ENCODE results near the gene SMC5. TPM values are rescaled to one million over a fixed set of nuclear protein-coding genes. Genes with fewer than 3 reads are reported as not detected.

The SMC5 gene
- total RNA-seq, 1 donor: 28.6 TPM

GRCh38 chr9:70340572-70340971 is 81.8 kb downstream of the SMC5 start:
- H3K4me2 ChIP-seq (ENCODE audit: insufficient read depth, low read length): no peak overlapping the region
- H3K4me3 ChIP-seq (ENCODE audit: insufficient read depth, low read length): no peak overlapping the region
- no peak overlapping the region for H2AFZ ChIP-seq (ENCODE audit: low read length)
- H3K27ac ChIP-seq (ENCODE audit: low read depth, low read length): peak overlapping the region; percentile 68
- no peaks in the 10 kb centered on the region for H3K9me3 ChIP-seq (ENCODE audit: low read depth, low read length)
- peak; percentile 55 for TF ChIP-seq CTCF (IDR thresholded peaks at IDR 0.05; ENCODE audit: extremely low read depth, low read depth, low read length)
- H3K4me1 ChIP-seq (ENCODE audit: insufficient read depth, low read length): no peaks in the 10 kb centered on the region
- DNase-seq (ENCODE audit: insufficient read length, low spot score, missing footprints): peak; percentile 58
- H3K27me3 ChIP-seq (ENCODE audit: insufficient read depth, low read length): no peaks in the 10 kb centered on the region
- H3K36me3 ChIP-seq (ENCODE audit: insufficient read depth, low read length): peaks cover 12% of the 10 kb centered on the region
- H4K20me1 ChIP-seq (ENCODE audit: insufficient read depth, low read length): no peaks in the 10 kb centered on the region
- H3K79me2 ChIP-seq (ENCODE audit: insufficient read depth, low read length): no peaks in the 10 kb centered on the region

GRCh38 chr9:70347046-70347445 is 88.3 kb downstream of the SMC5 start:
- no peak overlapping the region for H3K4me3 ChIP-seq (ENCODE audit: insufficient read depth, low read length)
- H3K79me2 ChIP-seq (ENCODE audit: insufficient read depth, low read length): no peaks in the 10 kb centered on the region
- H3K4me2 ChIP-seq (ENCODE audit: insufficient read depth, low read length): no peak overlapping the region
- H2AFZ ChIP-seq (ENCODE audit: low read length): no peak overlapping the region
- H3K27ac ChIP-seq (ENCODE audit: low read depth, low read length): no peak overlapping the region
- no peaks in the 10 kb centered on the region for H4K20me1 ChIP-seq (ENCODE audit: insufficient read depth, low read length)
- H3K9me3 ChIP-seq (ENCODE audit: low read depth, low read length): no peaks in the 10 kb centered on the region
- TF ChIP-seq CTCF (IDR thresholded peaks at IDR 0.05; ENCODE audit: extremely low read depth, low read depth, low read length): no peak
- H3K4me1 ChIP-seq (ENCODE audit: insufficient read depth, low read length): no peaks in the 10 kb centered on the region
- peaks cover 43% of the 10 kb centered on the region for H3K36me3 ChIP-seq (ENCODE audit: insufficient read depth, low read length)
- no peak for DNase-seq (ENCODE audit: insufficient read length, low spot score, missing footprints)
- no peaks in the 10 kb centered on the region for H3K27me3 ChIP-seq (ENCODE audit: insufficient read depth, low read length)

- no peaks in the 10 kb centered on the region for H3K9me3 ChIP-seq (ENCODE audit: low read depth, low read length)
- no peak for TF ChIP-seq CTCF (IDR thresholded peaks at IDR 0.05; ENCODE audit: extremely low read depth, low read depth, low read length)
- no peak overlapping the region for H3K4me3 ChIP-seq (ENCODE audit: insufficient read depth, low read length)
- H3K27ac ChIP-seq (ENCODE audit: low read depth, low read length): peak overlapping the region; percentile 19
- no peaks in the 10 kb centered on the region for H3K4me1 ChIP-seq (ENCODE audit: insufficient read depth, low read length)
- peak; percentile 68 for DNase-seq (ENCODE audit: insufficient read length, low spot score, missing footprints)
- peaks cover 36% of the 10 kb centered on the region for H3K36me3 ChIP-seq (ENCODE audit: insufficient read depth, low read length)
- H3K79me2 ChIP-seq (ENCODE audit: insufficient read depth, low read length): no peaks in the 10 kb centered on the region
- no peak overlapping the region for H2AFZ ChIP-seq (ENCODE audit: low read length)
- H4K20me1 ChIP-seq (ENCODE audit: insufficient read depth, low read length): no peaks in the 10 kb centered on the region
- H3K27me3 ChIP-seq (ENCODE audit: insufficient read depth, low read length): no peaks in the 10 kb centered on the region
- H3K4me2 ChIP-seq (ENCODE audit: insufficient read depth, low read length): no peak overlapping the region
Measured at GRCh38 chr9:70352356-70352755, 93.6 kb downstream of the SMC5 start.

- peak; percentile 57 for TF ChIP-seq CTCF (IDR thresholded peaks at IDR 0.05; ENCODE audit: extremely low read depth, low read depth, low read length)
- H3K36me3 ChIP-seq (ENCODE audit: insufficient read depth, low read length): peaks cover 34% of the 10 kb centered on the region
- no peaks in the 10 kb centered on the region for H3K27me3 ChIP-seq (ENCODE audit: insufficient read depth, low read length)
- DNase-seq (ENCODE audit: insufficient read length, low spot score, missing footprints): peak; percentile 23
- H3K4me2 ChIP-seq (ENCODE audit: insufficient read depth, low read length): no peak overlapping the region
- H3K4me1 ChIP-seq (ENCODE audit: insufficient read depth, low read length): no peaks in the 10 kb centered on the region
- H4K20me1 ChIP-seq (ENCODE audit: insufficient read depth, low read length): no peaks in the 10 kb centered on the region
- H3K4me3 ChIP-seq (ENCODE audit: insufficient read depth, low read length): no peak overlapping the region
- no peaks in the 10 kb centered on the region for H3K79me2 ChIP-seq (ENCODE audit: insufficient read depth, low read length)
- no peaks in the 10 kb centered on the region for H3K9me3 ChIP-seq (ENCODE audit: low read depth, low read length)
- no peak overlapping the region for H2AFZ ChIP-seq (ENCODE audit: low read length)
- peak overlapping the region; percentile 19 for H3K27ac ChIP-seq (ENCODE audit: low read depth, low read length)
Measured at GRCh38 chr9:70352802-70353201, 94.0 kb downstream of the SMC5 start.
